GM03348 (cell line): ENCODE results near the gene RASAL1.

Experiments
- DNase-seq: peaks from one replicate; pipeline ENCODE4 v3.0.0; 2012; ENCODE audit warnings: low spot score

RASAL1 gene

GRCh38 chr12:113071135-113072112 is 64.1 kb downstream of the RASAL1 start:
- no peak for DNase-seq

GRCh38 chr12:113070117-113070906 is 65.2 kb downstream of the RASAL1 start:
- DNase-seq, result no peak

GRCh38 chr12:113069751-113070116 is 65.8 kb downstream of the RASAL1 start:
- no peak for DNase-seq

GRCh38 chr12:113069149-113069548 is 66.4 kb downstream of the RASAL1 start:
- no peak for DNase-seq

GRCh38 chr12:113067987-113068935 is 67.3 kb downstream of the RASAL1 start:
- DNase-seq, result no peak

GRCh38 chr12:113066813-113067400 is 68.7 kb downstream of the RASAL1 start:
- no peak for DNase-seq

GRCh38 chr12:113065126-113066007 is 70.2 kb downstream of the RASAL1 start:
- peak; percentile 55 for DNase-seq

- DNase-seq, result no peak
Measured at GRCh38 chr12:113064395-113065125, 71.0 kb downstream of the RASAL1 start.

- DNase-seq, result no peak
Measured at GRCh38 chr12:113063396-113064350, 71.9 kb downstream of the RASAL1 start.

- no peak for DNase-seq
Measured at GRCh38 chr12:113062502-113063395, 72.8 kb downstream of the RASAL1 start.

- DNase-seq, result no peak
Measured at GRCh38 chr12:113061061-113061694, 74.4 kb downstream of the RASAL1 start.

- no peak for DNase-seq
Measured at GRCh38 chr12:113060336-113060960, 75.1 kb downstream of the RASAL1 start.

- DNase-seq, result no peak
Measured at GRCh38 chr12:113059071-113059595, 76.4 kb downstream of the RASAL1 start.

- no peak for DNase-seq
Measured at GRCh38 chr12:113058553-113058952, 77.0 kb downstream of the RASAL1 start.

- no peak for DNase-seq
Measured at GRCh38 chr12:113057565-113058485, 77.7 kb downstream of the RASAL1 start.
